Transverse colon (tissue), 4 donors: ENCODE data around the gene PLXNC1. TPM values are rescaled to one million over a fixed set of nuclear protein-coding genes. Genes with fewer than 3 reads are reported as not detected.
A peak's percentile ranks its signal among the peaks of the same experiment; 100 is the strongest.

Experiments
- DNase-seq: peaks from one replicate; pipeline ENCODE4 v3.0.0-alpha.2; 2019
- H3K27ac ChIP-seq, 4 donors: fragments of 200-600 bp; sonication (generic); 2 replicates each; pipeline ENCODE4 v1.5.1; 2016 to 2018; ENCODE audit warnings: inconsistent platforms in 4 of 4
- H3K27me3 ChIP-seq: fragments of 200-600 bp; sonication (generic); 2 replicates; pipeline ENCODE4 v1.5.1; 2017; ENCODE audit warnings: inconsistent platforms
- H3K36me3 ChIP-seq, 4 donors: fragments of 200-600 bp; sonication (generic); 2 replicates each; pipeline ENCODE4 v1.5.1; 2017 to 2019; ENCODE audit warnings: inconsistent platforms in 4 of 4
- H3K4me1 ChIP-seq, 4 donors: fragments of 200-600 bp; sonication (generic); 2 replicates each; pipeline ENCODE4 v1.5.1; 2017 to 2020; ENCODE audit warnings: inconsistent platforms in 4 of 4
- H3K4me3 ChIP-seq, 4 donors: fragments of 200-600 bp; sonication (generic); 1 replicate in 1 of 4; 2 replicates in 3 of 4; pipeline versions ENCODE4 v1.5.1 to v1.6.1; 2017 to 2019; ENCODE audit warnings: inconsistent platforms in 4 of 4
- H3K9me3 ChIP-seq, 2 donors: fragments of 200-600 bp; sonication (generic); 2 replicates each; pipeline ENCODE4 v1.5.1; 2017 to 2019; ENCODE audit warnings: inconsistent platforms in 2 of 2
- EP300 ChIP-seq: sonication (generic); formaldehyde crosslinking; IDR thresholded peaks from one replicate; pipeline ENCODE4 v1.6.1; 2017; ENCODE audit warnings: antibody characterized with exemption, low read depth
- POLR2A ChIP-seq: fragments of 450-650 bp; IDR thresholded peaks from one replicate; pipeline ENCODE4 v1.6.1; 2016; ENCODE audit warnings: antibody characterized with exemption, mild to moderate bottlenecking, moderate library complexity
- POLR2AphosphoS5 ChIP-seq, 3 donors: sonication (generic); formaldehyde crosslinking; IDR thresholded peaks; one replicate each; pipeline ENCODE4 v1.6.1; 2016; ENCODE audit warnings: antibody characterized with exemption in 3 of 3
- WGBS, 2 donors: methylation state at CpG; one replicate each; pipeline ENCODE4 v1.1.5; 2018; ENCODE audit warnings: low coverage in 1 of 2; 5-methylcytosine and 5-hydroxymethylcytosine counted together
- in situ Hi-C, 4 donors: fragments of 200-750 bp; cut with MboI; loops; one replicate each; pipeline versions ENCODE4 v1.15.0 to v1.15.1; 2017; ENCODE audit warnings: low sequenced_read_pairs in 3 of 4, low pct_ligation_motif_present in 1 of 4, low pct_unique_long_range_greater_than_20kb in 1 of 4
- intact Hi-C: fragments of 100-400 bp; cut with DNase I; formaldehyde crosslinking; loops from one replicate; pipeline ENCODE4 v1.15.1; 2023; ENCODE audit warnings: low total_unique reads
- total RNA-seq, 4 donors: library from RNA; depleted of rRNA; stranded (reverse); fragments of >200 nt; gene quantifications; one replicate each; pipeline ENCODE4 v1.1.0, GENCODE V29; 2016
- TF ChIP-seq, protein P1 (sequence below), 5 experiments: fragments of 200-600 bp in 3 of 5; fragments of 450-650 bp in 2 of 5; sonication (generic) in 3 of 5; IDR thresholded peaks; 1 replicate in 2 of 5; 2 replicates in 3 of 5; pipeline ENCODE4 v1.5.1; 2016 to 2017; ENCODE audit warnings: antibody characterized with exemption in 5 of 5, inconsistent platforms in 3 of 5, mild to moderate bottlenecking in 2 of 5, moderate library complexity in 1 of 5

Gene PLXNC1
- total RNA-seq, 4 donors from 2014 or later, result 3.3 to 12.7 (median 6.8) TPM

DNA sequence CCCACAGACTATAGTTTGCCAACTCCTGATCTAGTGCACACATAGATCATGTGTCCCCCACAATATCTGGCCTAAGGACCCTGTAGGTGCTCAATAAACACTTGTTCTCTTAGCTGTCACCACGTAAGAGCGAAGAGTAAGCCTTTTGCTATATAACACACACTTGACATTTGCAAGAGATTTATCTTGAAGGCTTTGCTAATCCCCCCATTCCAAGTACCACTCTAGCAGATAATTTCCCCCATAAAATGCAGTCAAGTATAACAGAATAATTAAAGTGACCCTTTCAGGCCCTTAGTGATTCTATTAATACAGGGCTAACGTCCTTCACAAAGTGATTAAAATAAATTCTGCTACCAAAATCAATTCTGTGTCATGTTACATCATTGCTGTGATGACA is 87.5 kb downstream of the PLXNC1 start:
- Histone ChIP-seq H3K36me3 (no peaks in the 10 kb centered on the region), H3K27me3 (no peaks in the 10 kb centered on the region), H3K4me3 (no peak overlapping the region), H3K4me1 (no peaks in the 10 kb centered on the region), H3K9me3 (no peaks in the 10 kb centered on the region), H3K27ac (no peak overlapping the region)
- no peak for DNase-seq
- intact Hi-C loops, result no loop called here
- TF ChIP-seq, protein P1, sequence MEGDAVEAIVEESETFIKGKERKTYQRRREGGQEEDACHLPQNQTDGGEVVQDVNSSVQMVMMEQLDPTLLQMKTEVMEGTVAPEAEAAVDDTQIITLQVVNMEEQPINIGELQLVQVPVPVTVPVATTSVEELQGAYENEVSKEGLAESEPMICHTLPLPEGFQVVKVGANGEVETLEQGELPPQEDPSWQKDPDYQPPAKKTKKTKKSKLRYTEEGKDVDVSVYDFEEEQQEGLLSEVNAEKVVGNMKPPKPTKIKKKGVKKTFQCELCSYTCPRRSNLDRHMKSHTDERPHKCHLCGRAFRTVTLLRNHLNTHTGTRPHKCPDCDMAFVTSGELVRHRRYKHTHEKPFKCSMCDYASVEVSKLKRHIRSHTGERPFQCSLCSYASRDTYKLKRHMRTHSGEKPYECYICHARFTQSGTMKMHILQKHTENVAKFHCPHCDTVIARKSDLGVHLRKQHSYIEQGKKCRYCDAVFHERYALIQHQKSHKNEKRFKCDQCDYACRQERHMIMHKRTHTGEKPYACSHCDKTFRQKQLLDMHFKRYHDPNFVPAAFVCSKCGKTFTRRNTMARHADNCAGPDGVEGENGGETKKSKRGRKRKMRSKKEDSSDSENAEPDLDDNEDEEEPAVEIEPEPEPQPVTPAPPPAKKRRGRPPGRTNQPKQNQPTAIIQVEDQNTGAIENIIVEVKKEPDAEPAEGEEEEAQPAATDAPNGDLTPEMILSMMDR (IDR thresholded peaks at IDR 0.05), result no peak
- TF ChIP-seq POLR2A (no peak), POLR2AphosphoS5 (IDR thresholded peaks at IDR 0.05) (no peak), EP300 (no peak)
- in situ Hi-C loops, result no loop called here
- 50 to 79% methylated on average over 2 to 3 of the region's 3 CpGs for WGBS, 2 donors

DNA sequence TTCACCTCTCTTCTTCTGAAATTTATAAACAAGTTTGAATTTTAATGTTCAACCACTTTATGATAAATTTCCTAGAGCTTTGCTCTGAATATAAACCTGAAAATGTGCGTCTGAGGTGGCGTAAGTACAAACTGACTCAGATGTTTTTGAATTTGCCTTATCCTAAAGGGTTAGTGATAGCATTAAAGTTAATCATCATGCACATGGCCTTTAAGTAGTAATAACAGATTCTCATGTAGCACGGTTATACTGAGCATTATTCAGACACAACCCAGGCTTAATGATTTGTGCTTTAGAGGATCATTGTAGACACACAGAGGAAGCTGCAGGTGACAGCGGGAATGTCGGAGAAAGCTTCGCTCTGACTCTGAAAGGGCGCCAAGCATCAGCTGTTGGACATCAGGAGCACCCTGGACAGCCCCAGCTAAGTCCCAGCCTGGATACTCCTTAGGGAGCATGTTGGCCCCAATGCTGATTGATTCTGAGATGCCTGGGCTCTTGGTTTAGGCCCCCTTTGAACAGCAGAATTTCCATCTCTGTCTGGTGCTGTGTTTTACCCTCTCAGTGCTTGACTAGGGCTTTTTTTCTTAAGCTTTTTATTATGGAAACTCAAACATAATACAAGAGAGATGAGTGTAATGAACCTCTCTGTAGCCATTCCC is 91.1 kb downstream of the PLXNC1 start:
- H3K4me3 ChIP-seq, result no peak overlapping the region
- H3K4me1 ChIP-seq, result no peaks in the 10 kb centered on the region
- H3K27ac ChIP-seq, result no peak overlapping the region
- no peak for DNase-seq
- WGBS, 2 donors, result 85 to 91% methylated on average over 7 of the region's 7 CpGs
- no peaks in the 10 kb centered on the region for H3K9me3 ChIP-seq
- no peaks in the 10 kb centered on the region for H3K27me3 ChIP-seq
- intact Hi-C loops (no loop called here), in situ Hi-C loops (no loop called here)
- no peaks in the 10 kb centered on the region for H3K36me3 ChIP-seq
- TF ChIP-seq, protein P1 (IDR thresholded peaks at IDR 0.05), result no peak
- no peak for TF ChIP-seq EP300
- no peak for TF ChIP-seq POLR2AphosphoS5 (IDR thresholded peaks at IDR 0.05)
- no peak for TF ChIP-seq POLR2A

DNA sequence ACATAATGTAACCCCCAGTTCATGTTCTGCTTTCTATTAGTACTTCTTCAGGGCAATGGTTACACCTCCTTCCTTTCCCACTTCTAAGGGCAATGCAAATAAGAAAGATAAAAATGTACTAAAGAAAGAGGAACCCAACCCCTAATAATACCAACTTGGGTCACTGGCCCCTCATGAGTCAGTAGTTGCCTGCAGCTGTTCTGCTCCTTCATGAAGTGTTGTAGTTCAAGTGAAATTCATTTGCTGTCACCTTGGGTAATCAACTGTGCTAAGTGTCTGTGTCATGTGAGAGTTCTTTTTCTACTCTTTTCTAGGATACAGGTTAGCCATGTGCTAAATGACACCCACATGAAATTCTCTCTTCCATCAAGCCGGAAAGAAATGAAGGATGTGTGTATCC is 91.8 kb downstream of the PLXNC1 start:
- in situ Hi-C loops, result no loop called here
- 67 to 92% methylated on average over 1 of the region's 1 CpG for WGBS, 2 donors
- no peak for TF ChIP-seq POLR2AphosphoS5 (IDR thresholded peaks at IDR 0.05)
- no peak for TF ChIP-seq EP300
- TF ChIP-seq, protein P1 (IDR thresholded peaks at IDR 0.05), result no peak
- TF ChIP-seq POLR2A, result no peak
- Histone ChIP-seq H3K9me3 (no peaks in the 10 kb centered on the region), H3K4me1 (no peaks in the 10 kb centered on the region), H3K4me3 (no peak overlapping the region), H3K27ac (peak overlapping the region in 1 of 4 donors; percentile 6), H3K27me3 (no peaks in the 10 kb centered on the region), H3K36me3 (no peaks in the 10 kb centered on the region)
- intact Hi-C loops, result no loop called here
- peak; percentile 24 for DNase-seq

DNA sequence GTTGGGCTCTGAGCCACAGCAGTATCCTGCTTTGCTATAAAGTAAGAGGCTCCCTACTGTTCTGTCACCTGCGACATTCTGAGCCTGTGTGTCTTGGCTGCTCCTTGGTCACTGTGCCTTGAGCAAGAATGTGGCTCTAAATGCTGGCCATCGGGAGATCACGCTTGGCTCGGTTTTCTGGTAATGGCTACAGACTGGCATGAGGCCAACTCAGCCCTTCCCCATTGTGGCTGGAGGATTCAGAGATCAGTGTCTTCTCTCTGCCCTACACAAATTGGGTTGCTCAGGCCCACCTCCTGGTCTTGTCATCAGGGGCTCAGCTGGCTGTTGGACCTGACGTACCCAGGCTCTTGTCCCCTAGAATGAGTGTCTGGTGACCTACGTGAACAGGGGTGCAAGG is 94.5 kb downstream of the PLXNC1 start:
- no peaks in the 10 kb centered on the region for H3K36me3 ChIP-seq
- in situ Hi-C loops, result no loop called here
- no peaks in the 10 kb centered on the region for H3K27me3 ChIP-seq
- TF ChIP-seq, protein P1 (IDR thresholded peaks at IDR 0.05), result no peak
- no peak for TF ChIP-seq POLR2AphosphoS5 (IDR thresholded peaks at IDR 0.05)
- no peak for TF ChIP-seq POLR2A
- TF ChIP-seq EP300, result no peak
- H3K9me3 ChIP-seq, result no peaks in the 10 kb centered on the region
- intact Hi-C loops, result no loop called here
- WGBS, 2 donors, result 85% methylated on average over 6 of the region's 6 CpGs; no CpG with 5 or more reads in 1 of the 2 donors
- no peak overlapping the region for H3K4me3 ChIP-seq
- no peak for DNase-seq
- H3K4me1 ChIP-seq, result no peaks in the 10 kb centered on the region
- no peak overlapping the region for H3K27ac ChIP-seq
